GM19043 (cell line): Measurements from ENCODE around the gene SH3GL3.

Experiments
- ATAC-seq: cut with Tn5 transposase; IDR thresholded peaks from one replicate; pipeline ENCODE4 v1.9.1; 2021; ENCODE audit warnings: low read depth; ENCODE audit not compliant: unreplicated experiment

The SH3GL3 gene

GRCh38 chr15:83458381-83458780, 11.2 kb downstream of the SH3GL3 start:
- ATAC-seq: no peak

GRCh38 chr15:83462026-83462425, 14.9 kb downstream of the SH3GL3 start:
- no peak for ATAC-seq

GRCh38 chr15:83462953-83463433, 15.9 kb downstream of the SH3GL3 start:
- ATAC-seq: no peak

DNA sequence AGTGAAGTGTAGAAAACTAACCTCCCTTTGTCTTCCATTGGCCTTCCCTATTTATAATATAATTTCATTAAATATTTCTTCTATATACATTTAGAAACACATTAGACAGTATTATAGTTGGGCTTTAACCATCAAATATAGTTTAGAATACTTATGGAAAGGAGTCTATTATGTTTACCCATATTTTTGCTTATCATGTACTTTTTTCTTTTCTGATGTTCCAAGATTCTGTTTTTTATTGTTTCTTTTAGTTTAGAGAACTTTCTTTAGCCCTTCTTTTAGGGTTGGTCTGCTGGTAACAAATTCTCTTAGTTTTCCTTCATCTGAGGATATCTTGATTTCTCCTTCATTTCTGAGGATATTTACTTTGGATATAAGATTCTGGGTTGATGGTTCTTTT, 23.7 kb downstream of the SH3GL3 start:
- ATAC-seq: no peak

DNA sequence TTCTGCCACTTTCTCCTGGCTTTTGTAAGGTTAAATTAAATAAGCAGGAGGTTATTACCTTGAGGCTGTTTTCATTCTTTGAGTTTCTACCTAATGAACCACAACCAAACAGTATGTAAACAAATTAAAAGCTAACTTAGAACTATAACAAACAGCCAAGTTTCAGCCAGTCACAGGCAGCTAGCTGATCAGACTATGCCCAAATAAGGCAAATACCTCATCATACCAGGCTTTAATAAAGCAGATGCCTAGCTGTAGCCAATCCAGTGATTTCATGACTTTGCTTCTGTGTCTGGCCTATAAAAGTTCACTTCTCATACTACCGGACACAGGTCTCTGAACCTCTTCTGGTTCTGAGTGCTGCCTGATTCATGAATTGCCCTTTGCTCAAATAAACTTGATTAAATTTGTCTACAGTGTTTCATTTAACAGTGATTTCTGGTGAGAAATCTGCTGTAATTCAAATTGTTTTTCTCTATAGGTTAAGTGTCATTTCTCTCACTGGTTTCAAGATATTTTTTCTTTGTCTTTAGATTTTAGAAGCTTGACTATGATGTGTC, 24.2 kb downstream of the SH3GL3 start:
- no peak for ATAC-seq

GRCh38 chr15:83472151-83472550, 25.0 kb downstream of the SH3GL3 start:
- ATAC-seq: no peak

- ATAC-seq: no peak
These were observed 25.7 kb downstream of the SH3GL3 start for GRCh38 chr15:83472797-83473196.

GRCh38 chr15:83474578-83474977, 27.4 kb downstream of the SH3GL3 start:
- no peak for ATAC-seq

GRCh38 chr15:83475551-83475950, 28.4 kb downstream of the SH3GL3 start:
- ATAC-seq: no peak

DNA sequence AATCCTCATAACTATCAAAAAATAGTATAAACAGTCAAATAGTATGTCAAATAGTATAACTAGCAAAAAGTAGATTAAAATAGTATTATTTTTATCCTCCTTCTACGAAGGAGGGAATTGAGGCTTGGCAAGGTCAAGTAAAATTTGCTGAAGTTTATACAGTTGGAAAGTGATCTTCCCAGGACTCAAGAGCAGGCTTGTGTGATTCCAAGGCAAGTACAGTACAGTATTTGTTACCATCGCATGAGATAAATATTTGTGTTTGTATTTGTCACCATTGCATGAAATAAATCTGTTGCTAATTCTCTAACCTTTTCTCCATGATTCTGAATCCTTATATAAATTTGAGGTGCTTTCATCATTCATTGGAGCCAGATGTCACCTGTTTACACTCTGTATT, 28.9 kb downstream of the SH3GL3 start:
- no peak for ATAC-seq

DNA sequence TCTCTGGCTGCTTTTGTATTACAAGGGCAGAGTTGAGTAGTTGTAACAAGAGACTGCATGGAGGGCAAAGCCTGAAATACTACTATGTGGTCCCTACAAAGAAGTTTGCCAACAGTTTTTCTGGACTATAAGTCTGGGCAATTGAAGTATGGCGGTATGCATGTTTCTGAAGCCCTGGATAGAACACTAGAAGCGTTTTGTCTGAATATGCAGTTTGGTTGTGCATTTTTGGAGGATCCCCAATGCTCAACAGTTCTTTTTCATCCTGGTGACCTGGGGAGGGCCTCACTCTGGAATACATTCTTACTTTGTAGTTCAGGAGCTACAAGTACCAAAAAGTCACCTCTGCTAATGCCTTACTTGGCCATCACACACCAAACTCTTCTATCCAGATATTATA, 29.6 kb downstream of the SH3GL3 start:
- no peak for ATAC-seq

DNA sequence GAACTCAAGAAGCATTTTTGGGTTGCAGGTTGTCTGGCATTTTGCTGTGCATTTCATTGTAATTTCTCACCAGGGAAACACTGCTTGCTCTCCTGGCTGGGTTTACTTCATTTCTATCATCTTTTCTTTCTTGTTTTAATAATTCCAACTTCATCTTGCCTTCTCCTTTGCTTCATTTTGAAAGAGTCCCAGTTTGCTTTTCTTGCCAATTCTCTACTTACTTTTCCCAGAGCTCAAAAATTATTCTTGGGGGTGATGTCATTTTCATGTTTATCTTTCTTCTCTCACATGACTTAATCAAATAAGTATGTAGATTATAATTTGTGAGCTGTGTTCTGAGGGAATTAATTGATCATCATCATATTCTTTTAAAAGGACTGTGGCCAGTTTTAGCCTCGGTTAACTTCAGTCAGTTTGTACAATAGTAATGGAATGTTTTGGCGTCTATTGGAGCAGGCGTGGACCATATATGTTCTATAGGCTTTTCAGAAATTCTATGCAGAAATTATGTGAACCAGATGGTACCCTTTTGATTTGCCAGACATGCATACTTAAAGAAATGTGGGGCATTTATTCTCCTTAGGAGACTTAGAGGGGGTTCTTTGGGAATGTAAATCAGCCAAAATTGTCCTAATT, 30.1 kb downstream of the SH3GL3 start:
- no peak for ATAC-seq

DNA sequence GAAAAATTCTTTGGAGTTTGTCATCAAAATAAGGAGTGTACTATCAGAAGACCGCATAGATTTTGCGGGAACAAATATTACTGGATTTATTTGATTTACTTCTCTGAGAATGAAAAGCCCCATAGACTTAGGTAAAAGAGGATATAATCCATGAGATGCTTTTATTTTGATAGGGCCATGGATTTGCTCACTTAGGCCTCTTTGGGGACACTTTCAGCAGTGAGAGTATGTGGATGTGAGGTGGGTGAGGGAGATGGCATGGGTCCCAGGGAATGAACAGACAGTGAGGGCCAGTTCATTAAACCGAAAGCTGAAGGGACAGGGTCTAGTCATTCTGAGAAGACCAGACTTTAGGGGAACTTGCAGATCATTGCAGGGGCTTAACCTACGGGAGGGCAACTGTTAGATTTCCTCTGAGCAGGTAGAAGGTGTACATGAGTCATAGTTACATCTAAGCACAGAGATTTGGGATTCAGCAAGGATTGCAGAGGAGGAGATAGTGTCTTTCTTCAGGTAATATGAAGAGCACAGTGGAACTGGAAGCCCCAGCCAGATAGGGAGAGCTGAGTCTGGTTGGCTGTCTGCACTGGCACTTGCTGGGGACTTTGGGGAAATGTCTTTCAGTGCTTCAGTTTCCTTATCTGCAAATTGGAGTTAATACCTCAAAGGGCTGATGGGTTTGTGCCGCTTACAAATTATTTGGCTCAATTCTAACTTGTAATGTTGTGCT, 30.8 kb downstream of the SH3GL3 start:
- ATAC-seq: no peak

GRCh38 chr15:83483612-83484011, 36.5 kb downstream of the SH3GL3 start:
- no peak for ATAC-seq

DNA sequence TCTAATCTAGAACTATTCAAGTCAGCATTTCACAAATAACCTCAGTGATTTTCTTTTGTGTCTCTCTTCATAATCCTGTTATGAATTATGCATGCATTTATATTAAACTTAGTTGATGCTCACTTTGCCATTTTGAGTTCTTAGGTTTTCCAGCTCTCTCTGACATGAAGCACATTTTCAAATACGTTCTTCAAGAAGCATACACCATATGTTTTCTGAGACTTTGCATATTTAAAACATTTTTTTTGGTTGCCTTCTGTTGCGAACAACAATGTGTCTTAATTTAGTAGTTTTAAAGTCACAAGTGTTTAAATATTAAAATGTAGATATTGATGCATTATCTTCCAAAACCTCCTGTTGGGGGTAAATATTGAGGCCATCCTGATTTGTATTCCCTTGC, 37.5 kb downstream of the SH3GL3 start:
- ATAC-seq: no peak

DNA sequence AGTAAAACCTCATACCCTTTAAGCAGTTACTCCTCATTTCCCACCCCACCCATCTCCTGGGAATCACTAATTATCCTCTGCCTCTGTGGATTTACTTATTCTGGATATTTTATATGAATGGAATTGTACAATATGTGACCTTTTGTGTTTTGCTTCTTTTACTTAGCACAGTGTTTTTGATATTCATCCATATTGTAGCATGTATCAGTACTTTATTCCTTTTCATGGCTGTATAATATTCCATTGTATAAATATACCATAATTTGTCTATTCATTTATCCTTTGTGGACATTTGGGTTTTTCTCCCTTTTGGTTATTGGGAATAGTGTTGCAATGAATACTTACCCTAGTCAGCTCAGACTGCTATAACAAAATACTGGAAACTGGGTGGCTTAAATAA, 39.2 kb downstream of the SH3GL3 start:
- ATAC-seq: no peak

- no peak for ATAC-seq
These were observed 40.4 kb downstream of the SH3GL3 start for GRCh38 chr15:83487519-83487918.

GRCh38 chr15:83489690-83490089, 42.5 kb downstream of the SH3GL3 start:
- ATAC-seq: no peak

DNA sequence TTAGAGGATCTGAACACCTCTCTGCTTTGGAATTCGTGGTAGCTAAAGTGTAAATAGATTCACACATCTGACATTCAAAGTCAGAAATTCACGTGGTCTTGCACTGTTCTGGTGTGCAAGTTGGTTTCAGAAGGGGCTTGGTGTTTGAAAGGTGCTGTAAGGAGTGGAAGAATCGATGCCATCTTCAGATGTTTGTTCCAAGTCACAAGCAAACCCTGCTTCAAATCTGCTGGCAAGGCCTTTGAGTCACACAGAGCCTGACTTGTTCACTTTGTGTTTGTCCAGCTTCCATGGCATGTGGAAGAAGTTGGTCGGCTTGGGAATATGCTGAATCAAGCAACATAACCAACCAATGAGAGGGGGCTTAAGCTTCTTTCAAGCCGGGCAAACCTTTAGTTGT, 44.3 kb downstream of the SH3GL3 start:
- ATAC-seq: no peak

DNA sequence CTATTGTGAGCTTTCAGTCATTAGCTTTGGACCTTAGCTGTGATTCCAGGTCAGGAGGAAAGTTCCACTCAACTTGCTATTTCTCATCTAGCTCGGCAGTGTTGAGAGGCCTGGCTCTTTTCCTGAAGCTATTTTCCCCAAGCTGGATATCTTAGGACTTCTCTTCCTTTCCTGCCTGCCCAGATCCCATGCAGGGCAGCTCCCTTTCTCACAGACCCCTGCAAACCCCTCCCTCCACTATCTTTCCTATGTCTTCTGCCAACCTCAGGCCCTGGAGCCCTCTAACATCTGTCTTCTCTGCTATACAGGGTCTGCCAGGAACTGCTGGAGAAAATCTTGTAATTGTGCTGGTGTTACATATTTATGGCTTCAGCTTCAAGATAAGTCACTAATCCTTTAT, 49.6 kb downstream of the SH3GL3 start:
- ATAC-seq: no peak

DNA sequence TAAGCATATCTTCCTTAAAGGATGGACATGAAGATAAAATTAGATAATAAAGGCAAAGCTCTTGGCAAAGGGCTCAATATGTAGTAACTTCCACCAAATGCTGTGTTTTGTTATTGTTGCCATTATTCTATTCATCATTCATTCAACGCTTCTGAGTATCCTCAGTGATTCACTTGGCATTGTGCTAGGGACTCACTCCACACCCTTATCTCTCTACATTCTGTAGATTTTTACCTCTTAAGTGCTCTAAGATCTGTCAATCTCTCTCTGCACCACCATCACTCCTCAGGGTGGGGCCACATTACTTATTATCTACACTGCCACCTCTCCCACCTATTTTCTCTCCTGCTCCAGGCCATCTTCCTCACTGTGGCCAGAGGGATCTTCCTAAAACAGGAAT, 51.2 kb downstream of the SH3GL3 start:
- no peak for ATAC-seq

DNA sequence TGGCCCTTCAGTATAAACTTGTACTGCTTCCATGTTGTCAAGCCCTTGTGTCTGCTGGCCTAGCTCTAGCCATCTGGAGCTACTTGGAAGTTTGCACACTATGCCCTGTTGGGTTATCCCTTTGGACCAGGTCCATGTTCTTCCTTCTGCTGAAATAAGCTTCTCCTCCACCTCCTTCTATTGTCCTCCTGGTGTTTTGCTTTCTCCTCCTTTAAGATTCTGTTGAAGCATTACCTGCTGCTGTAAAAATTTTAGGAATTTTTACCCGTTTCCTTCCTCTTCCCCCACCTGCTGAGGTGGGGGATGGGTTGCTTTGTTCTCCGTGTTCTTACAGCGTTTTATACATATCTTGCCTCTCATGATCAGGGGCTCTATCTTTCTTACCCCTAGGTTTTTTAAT, 51.7 kb downstream of the SH3GL3 start:
- ATAC-seq: no peak
